22Rv1 (cell line): ENCODE results near the gene IL1RN.

Source experiments
- H3K27ac ChIP-seq: fragments of 450-650 bp; 2 replicates; pipeline ENCODE4 v1.5.1; 2017
- ZFX ChIP-seq: fragments of 450-650 bp; IDR thresholded peaks from 2 replicates; pipeline ENCODE4 v1.6.1; 2017; ENCODE audit warnings: antibody characterized with exemption, borderline replicate concordance
- TF ChIP-seq, protein P1 (sequence below): fragments of 450-650 bp; IDR thresholded peaks from 2 replicates; pipeline ENCODE4 v1.5.1; 2017; ENCODE audit warnings: mild to moderate bottlenecking

IL1RN gene

GRCh38 chr2:113150258-113150601 lies 22.8 kb downstream of the IL1RN start:
- H3K27ac ChIP-seq: no peak overlapping the region
- TF ChIP-seq, protein P1, sequence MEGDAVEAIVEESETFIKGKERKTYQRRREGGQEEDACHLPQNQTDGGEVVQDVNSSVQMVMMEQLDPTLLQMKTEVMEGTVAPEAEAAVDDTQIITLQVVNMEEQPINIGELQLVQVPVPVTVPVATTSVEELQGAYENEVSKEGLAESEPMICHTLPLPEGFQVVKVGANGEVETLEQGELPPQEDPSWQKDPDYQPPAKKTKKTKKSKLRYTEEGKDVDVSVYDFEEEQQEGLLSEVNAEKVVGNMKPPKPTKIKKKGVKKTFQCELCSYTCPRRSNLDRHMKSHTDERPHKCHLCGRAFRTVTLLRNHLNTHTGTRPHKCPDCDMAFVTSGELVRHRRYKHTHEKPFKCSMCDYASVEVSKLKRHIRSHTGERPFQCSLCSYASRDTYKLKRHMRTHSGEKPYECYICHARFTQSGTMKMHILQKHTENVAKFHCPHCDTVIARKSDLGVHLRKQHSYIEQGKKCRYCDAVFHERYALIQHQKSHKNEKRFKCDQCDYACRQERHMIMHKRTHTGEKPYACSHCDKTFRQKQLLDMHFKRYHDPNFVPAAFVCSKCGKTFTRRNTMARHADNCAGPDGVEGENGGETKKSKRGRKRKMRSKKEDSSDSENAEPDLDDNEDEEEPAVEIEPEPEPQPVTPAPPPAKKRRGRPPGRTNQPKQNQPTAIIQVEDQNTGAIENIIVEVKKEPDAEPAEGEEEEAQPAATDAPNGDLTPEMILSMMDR: no peak
- TF ChIP-seq ZFX: no peak

- TF ChIP-seq, protein P1: no peak
- no peak for TF ChIP-seq ZFX
- peak overlapping the region; percentile 100 for H3K27ac ChIP-seq
These were observed 27.9 kb downstream of the IL1RN start for GRCh38 chr2:113155331-113155730.

DNA sequence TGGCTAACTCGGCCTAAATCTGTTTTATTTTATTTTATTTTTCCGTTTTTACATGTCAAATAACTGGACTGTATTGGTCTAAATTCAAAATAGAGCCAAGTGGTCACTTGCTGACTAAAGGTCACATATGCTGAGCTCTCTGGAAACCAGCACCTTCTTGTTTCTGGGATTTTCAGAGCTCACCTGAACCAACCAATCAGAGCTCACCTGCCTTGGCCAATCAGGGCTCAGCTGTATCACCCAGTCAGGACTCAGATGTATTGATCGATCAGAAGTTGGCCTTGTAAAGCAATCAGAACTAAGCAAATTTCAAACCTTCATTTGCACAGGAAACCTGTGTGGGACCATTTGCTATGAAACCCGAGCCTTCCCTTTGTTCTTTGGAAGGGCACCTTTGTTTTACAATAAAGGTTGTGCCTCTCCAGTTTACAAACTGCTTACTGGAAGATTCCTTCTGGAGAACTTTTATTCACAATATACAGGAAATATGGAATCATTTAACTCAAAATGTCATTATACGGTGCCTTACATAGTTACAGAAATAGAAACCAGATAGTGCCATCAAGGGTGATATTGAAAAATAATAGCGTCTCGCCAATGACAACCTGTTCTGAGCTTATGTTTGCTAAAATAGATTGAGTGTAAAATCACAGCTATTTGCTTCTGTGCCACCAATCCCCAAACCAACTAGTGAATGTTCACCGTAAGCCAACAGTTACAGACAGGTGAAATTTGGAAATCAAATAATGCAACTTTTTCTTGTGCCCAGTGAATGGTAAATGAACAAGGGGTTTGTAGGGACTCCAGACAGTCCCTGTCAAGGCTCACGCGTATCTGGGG lies 29.1 kb downstream of the IL1RN start:
- peak overlapping the region; percentile 100 for H3K27ac ChIP-seq
- TF ChIP-seq ZFX: no peak
- TF ChIP-seq, protein P1: no peak

DNA sequence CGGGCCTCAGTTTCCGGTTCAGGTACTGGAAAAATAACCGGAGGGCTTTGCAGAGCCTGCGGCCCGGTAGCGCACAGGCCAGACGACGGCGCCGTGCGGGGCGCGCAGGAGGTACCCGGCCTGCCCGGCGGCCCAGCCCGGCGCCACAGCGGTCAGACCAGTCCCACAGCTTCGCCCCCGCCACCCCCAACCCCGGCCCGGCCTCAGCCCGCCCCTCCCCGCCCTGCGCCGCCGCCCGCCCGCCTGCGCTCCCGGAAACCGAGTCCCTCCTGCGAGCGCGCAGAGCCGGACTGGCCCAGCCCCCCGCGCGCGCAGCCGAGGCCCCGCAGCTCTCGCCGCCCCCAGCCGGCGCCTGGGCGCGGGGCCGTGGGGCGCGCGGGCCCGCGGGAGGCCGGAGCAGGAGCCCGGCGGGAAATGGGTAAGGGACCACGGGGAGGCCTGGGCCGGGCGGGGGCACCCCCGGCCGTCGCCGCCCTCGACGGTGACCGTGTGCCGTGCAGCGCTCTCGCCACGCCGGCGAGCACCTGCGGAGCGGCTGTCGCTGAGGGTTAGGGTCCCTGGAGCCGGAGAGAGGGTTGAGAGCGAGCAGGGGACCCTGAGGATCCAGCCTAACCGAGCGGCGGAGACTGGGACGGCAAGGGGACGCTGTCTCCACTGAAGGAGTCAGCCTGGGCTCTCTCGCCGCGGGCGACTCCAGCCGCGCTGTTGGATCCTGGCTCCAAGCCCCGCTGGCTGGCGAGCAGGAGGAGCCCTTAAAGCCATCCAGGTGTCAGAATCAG lies 29.9 kb downstream of the IL1RN start:
- TF ChIP-seq, protein P1: peak; percentile 16; the same call in 1 of the 2 replicates
- no peak for TF ChIP-seq ZFX
- H3K27ac ChIP-seq: peak overlapping the region; percentile 100

DNA sequence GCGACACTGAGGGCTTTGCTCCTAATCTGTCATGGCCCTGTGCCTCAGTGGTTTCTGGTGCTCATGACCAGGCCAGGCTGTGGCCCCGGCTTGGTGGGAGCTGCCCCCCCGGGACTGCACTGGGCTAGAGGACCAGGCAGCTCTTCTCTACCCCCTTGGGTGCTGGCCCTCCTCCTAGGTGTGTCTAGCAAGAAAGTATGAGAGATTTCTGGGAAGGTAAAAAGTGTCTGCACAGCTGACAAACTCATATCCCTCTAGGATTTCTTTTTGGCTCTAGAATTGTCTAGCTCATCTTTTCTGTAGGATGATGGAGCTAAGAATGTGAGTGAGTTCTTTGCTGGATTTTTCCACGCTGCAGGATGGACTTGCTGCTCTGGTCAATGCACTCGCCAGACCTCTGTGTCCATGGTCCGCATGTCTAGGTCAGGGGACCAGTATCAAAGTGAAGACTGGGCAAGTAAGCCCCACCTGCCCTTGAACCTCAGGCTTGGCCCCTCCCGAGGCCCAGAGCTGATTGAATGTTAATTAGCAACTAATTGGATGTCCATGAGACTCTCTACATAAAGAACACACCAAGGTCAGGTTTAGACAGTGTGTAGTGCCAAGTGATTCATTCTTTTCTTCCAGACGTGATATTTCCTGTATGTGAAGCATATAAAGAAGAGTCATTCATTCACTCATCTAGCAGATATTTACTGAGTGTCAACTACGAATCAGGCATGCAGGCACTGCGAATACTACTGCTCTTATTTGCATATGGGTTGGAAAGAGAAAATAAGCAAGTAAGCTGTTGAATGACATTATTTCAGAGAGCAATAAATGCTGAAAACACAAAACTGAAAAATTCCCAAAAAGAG lies 30.7 kb downstream of the IL1RN start:
- H3K27ac ChIP-seq: peak overlapping the region; percentile 100
- TF ChIP-seq, protein P1: no peak
- TF ChIP-seq ZFX: no peak

GRCh38 chr2:113158884-113159553 lies 31.6 kb downstream of the IL1RN start:
- no peak for TF ChIP-seq ZFX
- TF ChIP-seq, protein P1: no peak
- H3K27ac ChIP-seq: peak overlapping the region; percentile 100
